ENCODE results near the gene KNOP1. TPM values are rescaled to one million over a fixed set of nuclear protein-coding genes. Genes with fewer than 3 reads are reported as not detected.
A peak's percentile ranks its signal among the peaks of the same experiment; 100 is the strongest.

The KNOP1 gene
- total RNA-seq, 1 experiment from 2014 or later = 93.9 TPM

- DNase-seq = no peak
- Histone ChIP-seq H3K4me1 (ENCODE audit: insufficient read depth, low read length) (no peaks in the 10 kb centered on the region), H3K27ac (ENCODE audit: insufficient read length, low read depth, low read length) (no peak overlapping the region), H2BK15ac (ENCODE audit: low read depth, low read length) (no peak overlapping the region), H3K4ac (ENCODE audit: low read depth, low read length) (no peak overlapping the region), H3K4me2 (ENCODE audit: insufficient read depth, insufficient read length, low read length) (no peak overlapping the region), H3K79me2 (ENCODE audit: insufficient read depth, low read length) (no peaks in the 10 kb centered on the region), H2AFZ (ENCODE audit: low read length) (no peak overlapping the region), H2BK5ac (ENCODE audit: insufficient read length, low read length) (no peak overlapping the region), H2BK120ac (ENCODE audit: low read depth, low read length, poor library complexity, severe bottlenecking) (no peak overlapping the region), H3T11ph (ENCODE audit: low read length) (no peak overlapping the region), H3K9me3 (ENCODE audit: control insufficient read depth, low read depth, low read length) (no peaks in the 10 kb centered on the region), H3K56ac (ENCODE audit: insufficient read length, low read depth, low read length) (no peak overlapping the region), H3K27me3 (ENCODE audit: insufficient read depth, low read length) (no peaks in the 10 kb centered on the region), H3K14ac (ENCODE audit: insufficient read depth, low read length) (no peak overlapping the region), H2BK12ac (ENCODE audit: insufficient read length, low read depth, low read length) (no peak overlapping the region), H3K18ac (ENCODE audit: insufficient read length, low read depth, low read length) (no peak overlapping the region), H4K20me1 (ENCODE audit: control insufficient read depth, insufficient read depth, insufficient read length) (no peaks in the 10 kb centered on the region), H3K23ac (ENCODE audit: insufficient read length, low read depth, low read length) (no peak overlapping the region), H3K9ac (ENCODE audit: extremely low read depth, insufficient read length, low read length) (no peak overlapping the region), H3K23me2 (ENCODE audit: insufficient read length, low read depth, low read length, poor library complexity, severe bottlenecking) (no peaks in the 10 kb centered on the region), H3K79me1 (ENCODE audit: insufficient read depth, low read depth, low read length, poor library complexity, severe bottlenecking) (no peaks in the 10 kb centered on the region), H4K8ac (replicated peaks; ENCODE audit: insufficient read length, low read depth, low read length) (no peak overlapping the region), H4K91ac (ENCODE audit: insufficient read length, low read depth, low read length) (no peak overlapping the region), H4K5ac (ENCODE audit: insufficient read length, low read depth, low read length) (no peak overlapping the region), H2BK20ac (ENCODE audit: low read depth, low read length, poor library complexity, severe bottlenecking) (no peak overlapping the region), H2AK5ac (ENCODE audit: insufficient read length, low read length) (no peak overlapping the region)
- H3K27me3 Mint-ChIP-seq (ENCODE audit: low read depth) = no peaks in the 10 kb centered on the region
- no CpG with 5 or more reads among the region's 12 CpGs for WGBS (ENCODE audit: extremely low coverage, insufficient read length, low lambda C conversion rate)
- no peaks in the 10 kb centered on the region for H3K9me3 Mint-ChIP-seq
- no peak overlapping the region for H3K4me3 Mint-ChIP-seq
- H3K27ac Mint-ChIP-seq = peak overlapping the region in 1 of 3 experiments; percentile 13; a peak in 2 of 7 replicates
- TF ChIP-seq CTCF (conservative IDR thresholded peaks at IDR 0.05) = no peak
- H3K36me3 Mint-ChIP-seq (ENCODE audit: insufficient read depth in 1 of 3, low read depth in 3 of 3) = peaks cover 3 to 19% (median 15%) of the 10 kb centered on the region in 3 experiments; a peak in 5 of 7 replicates
- H3K4me1 Mint-ChIP-seq = peaks cover 11% of the 10 kb centered on the region in 2 experiments
Measured at GRCh38 chr16:19737306-19738038, 19.4 kb upstream of the KNOP1 start.
